Left forelimb (tissue), 1 donor: ENCODE results near the gene NMT2.

Experiments
- DNase-seq: peaks from one replicate; pipeline ENCODE4 v3.0.0-alpha.2; 2018; ENCODE audit warnings: low spot score

The NMT2 gene

DNA sequence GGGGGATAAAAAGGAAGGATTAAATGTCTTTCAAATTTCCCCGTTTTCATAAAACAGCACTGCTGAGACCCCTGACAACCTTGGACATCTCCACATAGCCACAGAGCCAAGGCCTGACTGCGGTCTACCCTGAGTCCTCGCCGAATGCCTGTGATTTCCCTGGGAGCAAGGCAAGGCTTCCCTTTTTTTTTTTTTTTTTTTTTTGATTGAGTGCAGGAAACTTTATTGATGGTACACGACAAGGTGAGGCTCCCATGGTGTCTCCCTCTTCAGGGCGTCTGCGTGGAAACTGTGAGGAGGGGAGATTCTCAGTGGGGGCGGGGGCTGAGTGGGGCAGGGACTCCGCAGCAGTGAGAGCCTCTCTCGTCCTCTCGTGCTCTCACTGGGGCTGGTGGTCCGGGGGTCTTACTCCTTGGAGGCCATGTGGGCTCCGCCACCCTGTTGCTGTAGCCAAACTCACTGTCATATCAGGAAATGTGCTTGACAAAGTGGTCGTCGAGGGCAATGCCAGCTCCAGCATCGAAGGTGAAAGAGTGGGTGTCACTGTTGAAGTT is 75.6 kb downstream of the NMT2 start:
- DNase-seq, result no peak

DNA sequence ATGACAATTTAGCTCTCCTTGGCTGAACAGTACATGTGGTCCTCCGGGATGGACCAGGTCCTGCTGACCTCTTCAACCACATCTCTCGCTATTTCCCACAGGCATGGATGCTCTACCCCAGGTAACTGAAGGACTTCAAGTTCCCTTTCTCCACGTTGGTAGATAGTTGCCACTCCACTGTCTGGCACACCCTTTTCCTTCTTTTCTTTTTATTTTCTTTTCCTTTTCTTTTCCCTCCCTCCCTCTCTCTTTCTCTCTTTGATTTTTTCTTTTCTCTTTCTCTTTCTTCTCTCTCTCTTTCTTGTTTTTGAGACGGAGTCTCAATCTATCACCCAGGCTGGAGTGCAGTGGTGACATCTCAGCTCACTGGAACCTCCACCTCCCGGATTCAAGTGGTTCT is 77.1 kb downstream of the NMT2 start:
- no peak for DNase-seq

DNA sequence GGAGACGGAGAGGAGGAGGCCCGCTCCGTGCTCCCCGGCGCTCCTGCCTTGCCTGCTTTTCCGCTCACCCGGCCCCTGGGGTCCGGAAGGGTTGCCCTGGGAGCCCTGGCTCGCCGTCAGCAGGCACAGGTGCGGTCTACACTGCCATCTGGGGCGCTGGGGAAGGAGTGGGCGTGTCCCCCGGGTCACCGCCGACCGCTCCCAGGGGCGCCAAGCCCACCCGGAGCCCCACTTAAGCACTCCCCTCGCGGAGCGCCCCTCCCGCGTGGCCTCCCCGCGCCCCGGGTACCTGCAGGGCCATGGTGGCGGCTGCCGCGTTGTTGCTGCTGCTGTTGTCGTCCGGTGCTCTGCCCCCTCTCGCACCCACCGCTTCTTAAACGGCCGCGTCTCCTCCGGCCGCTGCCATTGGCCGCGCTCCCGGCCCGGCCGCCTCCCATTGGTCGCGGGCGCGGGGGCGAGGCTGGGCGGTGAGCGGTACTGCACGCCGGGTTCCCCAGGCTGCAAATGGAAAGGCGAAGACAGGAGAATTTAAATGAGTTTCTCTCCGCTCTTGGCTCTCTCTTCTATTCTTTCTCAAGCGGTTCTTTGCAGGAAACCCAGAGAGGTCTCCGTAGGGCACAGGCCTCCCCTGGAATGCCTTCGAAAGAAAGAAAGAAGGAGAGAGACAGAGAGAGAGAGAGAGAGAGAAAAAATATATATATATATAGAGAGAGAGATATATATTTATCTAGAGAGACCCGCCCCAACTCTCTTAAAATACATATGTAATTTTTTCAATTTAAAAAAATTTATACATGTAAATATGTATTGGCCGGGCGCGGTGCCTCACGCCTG is 79.8 kb downstream of the NMT2 start, which contains the start of gene ACBD7:
Gene ACBD7 (minus strand): TSS at position 349 of the 834 bp plus-strand sequence. CDS start 48 bp downstream, at position 301.
- DNase-seq, result peak; percentile 86

DNA sequence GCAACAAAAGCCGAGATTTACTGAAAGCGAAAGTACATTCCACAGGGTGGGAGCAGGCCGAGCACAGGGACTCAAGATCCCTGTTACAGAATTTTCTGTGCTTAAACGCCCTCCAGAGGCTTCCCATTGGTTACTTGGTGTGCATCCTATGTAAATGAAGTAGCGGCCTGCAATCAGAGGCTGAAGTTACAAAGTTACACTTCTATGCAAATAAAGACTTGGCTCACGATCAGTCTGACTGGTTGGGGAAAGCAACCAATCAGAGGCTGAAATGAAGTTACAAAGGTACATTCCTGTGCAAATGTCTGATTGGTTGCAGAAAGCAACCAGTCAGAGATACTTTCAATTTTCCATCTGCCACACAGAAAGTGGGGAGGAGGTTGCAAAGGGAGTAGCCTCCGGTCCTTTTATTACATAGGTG is 84.0 kb downstream of the NMT2 start:
- peak; percentile 69 for DNase-seq

DNA sequence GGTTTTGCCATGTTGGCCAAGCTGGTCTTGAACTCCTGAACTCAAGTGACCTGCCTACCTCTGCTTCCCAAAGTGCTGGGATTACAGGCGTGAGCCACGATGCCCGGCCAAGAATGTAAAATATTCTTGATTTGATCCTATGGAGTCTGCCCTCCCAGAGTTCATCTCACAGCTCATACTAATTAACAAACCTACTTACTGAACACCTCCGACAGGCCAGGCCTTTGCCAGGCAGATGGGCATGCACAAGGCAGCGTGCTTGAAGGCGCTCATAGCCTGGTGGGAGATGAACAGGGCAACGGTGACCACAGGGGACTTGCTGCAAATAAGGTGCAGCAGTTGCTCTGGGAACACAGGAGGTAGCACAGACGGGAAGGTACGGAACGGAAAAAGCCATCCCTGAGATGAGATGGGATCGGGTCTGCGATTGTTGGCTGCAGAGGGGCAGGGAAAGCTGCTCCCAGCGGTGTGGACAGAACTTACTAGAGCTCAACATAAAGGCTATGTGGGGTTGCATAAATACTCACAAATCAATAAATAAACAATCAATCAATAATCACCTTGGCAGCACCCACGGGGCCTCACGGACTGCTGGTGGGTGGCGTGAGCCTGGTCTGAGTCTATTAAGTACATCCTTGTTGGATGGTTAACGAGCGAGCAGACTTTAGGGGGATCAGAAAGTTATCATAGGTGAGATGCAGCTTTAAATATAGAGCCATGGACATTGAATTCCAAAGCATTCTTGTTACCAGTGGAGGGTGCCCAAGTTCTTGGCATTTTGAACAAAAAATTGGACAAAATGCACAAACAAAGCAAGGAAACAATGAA is 84.6 kb downstream of the NMT2 start:
- DNase-seq, result no peak

DNA sequence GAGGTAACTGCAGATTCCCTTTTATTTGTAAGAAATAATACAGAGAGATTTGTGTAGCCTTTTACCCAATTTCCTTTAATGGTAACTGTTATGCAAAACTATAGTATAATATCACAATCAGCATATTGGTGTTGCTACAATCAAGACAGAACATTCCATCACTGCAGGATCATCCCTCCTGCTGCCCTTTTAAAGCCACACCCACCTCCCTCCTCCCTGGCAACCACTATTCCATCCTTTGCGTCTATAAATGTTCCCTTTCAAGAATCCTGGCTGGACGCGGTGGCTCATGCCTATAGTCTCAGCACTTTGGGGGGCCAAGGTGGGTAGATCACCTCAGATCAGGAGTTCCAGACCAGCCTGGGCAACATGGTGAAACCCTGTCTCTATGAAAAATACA is 93.1 kb downstream of the NMT2 start:
- DNase-seq, result no peak

DNA sequence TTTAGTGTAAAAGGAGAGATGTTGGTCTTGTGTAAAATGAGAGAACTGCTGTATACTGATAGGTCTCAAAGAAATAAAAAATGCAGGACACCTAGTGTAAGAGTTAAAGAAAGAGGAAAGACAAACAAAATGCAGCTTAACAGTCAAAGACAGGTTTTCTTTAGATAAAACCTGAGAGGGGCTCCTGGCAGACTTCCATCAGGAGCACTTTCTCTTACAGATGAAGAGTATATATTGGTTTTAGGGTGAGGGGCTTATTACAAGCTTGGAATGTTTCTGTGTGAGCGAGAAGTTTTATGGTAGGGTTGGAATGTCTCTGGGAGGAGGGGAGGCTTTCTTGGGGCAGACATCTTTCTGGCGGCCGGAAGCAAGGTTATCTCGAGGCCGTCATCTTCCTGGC is 96.1 kb downstream of the NMT2 start:
- DNase-seq, result no peak

DNA sequence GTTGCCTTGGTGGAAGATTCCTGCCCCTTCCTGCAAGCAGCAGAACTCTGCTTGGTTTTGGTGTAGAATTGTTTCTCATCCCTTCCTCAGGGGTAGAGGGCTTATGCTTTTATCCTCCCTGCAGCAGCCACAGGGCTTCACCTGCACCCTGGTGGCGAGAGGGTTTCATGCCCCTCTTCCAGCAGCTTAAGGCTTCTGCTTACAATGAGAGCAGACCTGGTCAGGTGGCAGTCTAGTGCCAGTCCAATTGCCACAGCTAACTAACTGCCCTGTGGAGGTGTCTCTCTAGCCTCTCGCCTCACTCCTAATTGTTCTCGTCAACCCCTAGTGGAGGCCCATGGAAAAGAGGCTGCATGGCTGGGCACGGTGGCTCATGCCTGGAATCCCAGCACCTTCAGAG is 99.3 kb downstream of the NMT2 start:
- no peak for DNase-seq

DNA sequence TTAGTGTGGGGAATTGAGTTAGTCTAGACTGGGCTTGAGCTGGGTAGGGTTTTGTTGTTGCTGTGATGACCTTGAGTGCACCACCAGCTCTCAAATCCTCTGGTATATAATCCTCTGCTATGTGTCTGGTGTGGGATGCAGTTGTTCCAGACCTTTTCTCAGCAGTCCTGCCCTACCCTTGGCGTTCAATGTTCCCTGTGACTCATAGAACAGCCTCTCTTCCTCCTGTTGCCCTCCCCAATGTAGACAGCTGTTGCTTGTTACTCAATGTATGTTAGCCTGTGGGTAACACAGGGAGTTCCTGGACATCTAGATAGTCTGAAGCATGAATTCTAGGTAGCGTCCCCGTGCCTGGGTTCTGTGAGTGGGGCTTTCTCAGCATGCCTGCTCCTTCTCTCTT is 99.7 kb downstream of the NMT2 start:
- DNase-seq, result no peak

DNA sequence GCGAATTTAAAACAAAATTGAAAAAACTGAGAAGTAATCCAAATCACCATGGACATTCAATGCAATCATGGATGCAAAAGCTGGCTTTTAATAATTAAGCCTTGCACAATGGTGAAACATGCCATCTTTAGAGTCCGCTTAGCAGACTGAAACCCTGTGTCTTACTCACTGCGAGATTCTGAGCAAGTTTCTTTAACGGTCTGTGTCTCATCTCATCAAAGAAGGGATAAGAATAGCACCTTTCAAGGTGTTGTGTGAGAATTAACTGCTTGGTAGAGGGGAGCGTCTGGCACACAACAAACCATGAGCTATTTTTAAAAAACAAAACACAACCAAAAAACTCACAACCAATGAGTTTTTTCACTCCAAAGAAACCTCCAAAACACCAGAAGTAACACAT is 101.3 kb downstream of the NMT2 start:
- DNase-seq, result no peak

DNA sequence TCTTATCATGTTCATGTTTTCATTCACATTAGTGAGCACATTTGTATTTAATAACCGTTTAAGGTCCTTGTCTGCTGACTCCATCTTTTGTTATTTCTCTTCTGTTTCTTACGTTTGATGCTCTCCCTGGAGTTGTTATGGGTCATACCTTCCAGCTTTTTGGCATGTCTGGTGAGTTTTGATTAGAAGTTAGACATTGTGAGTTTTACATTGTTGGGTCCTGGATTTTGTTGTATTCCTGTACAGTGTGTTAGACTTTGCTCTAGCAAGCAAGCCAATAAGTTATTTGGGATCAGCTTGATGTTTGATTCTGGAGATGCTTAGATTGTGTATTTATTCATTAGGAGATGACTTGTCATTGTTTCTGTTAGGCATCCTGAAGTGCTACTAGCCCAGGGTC is 107.9 kb downstream of the NMT2 start:
- no peak for DNase-seq

DNA sequence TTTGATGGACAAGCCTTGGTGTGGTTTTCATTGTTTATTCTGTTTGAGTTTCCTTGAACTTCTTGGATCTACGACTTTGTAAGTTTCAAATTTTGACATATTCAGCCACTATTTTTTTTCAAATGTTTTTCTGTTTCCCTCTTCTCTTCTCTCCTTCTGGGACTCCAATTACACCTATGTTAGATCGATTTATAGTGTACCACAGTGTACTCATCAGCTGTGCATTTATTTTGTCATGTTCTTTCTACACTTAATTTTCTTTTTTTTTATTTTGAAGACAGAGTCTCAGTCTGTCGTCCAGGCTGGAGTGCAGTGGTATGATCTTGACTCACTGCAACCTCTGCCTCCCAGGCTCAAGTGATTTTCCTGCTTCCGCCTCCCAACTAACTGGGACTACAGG is 108.6 kb downstream of the NMT2 start:
- no peak for DNase-seq

DNA sequence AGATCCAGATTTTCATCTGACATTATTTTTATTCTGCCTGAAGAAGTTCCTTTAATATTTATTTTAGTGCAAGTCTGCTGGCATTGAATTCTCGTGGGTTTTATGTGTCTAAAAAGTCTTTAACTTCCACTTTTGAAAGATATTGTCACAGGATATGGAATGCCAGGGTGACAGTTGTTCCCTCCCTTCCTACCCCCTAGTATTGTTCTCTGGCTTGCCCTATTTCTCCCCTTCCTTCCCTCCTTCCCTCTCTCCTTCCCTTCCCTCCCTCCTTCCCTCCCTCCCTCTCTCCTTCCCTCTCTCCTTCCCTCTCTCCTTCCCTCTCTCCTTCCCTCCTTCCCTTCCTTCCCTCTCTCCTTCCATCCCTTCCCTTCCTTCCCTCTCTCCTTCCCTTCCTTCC is 109.8 kb downstream of the NMT2 start:
- DNase-seq, result no peak
